Transverse colon (tissue), 4 donors: Measurements from ENCODE around the gene NEDD4L. TPM values are rescaled to one million over a fixed set of nuclear protein-coding genes. Genes with fewer than 3 reads are reported as not detected.

ENCODE experiments used
- DNase-seq: peaks from one replicate; pipeline ENCODE4 v3.0.0-alpha.2; 2019
- H3K27ac ChIP-seq, 4 donors: fragments of 200-600 bp; sonication (generic); 2 replicates each; pipeline ENCODE4 v1.5.1; 2016 to 2018; ENCODE audit warnings: inconsistent platforms in 4 of 4
- H3K27me3 ChIP-seq: fragments of 200-600 bp; sonication (generic); 2 replicates; pipeline ENCODE4 v1.5.1; 2017; ENCODE audit warnings: inconsistent platforms
- H3K36me3 ChIP-seq, 4 donors: fragments of 200-600 bp; sonication (generic); 2 replicates each; pipeline ENCODE4 v1.5.1; 2017 to 2019; ENCODE audit warnings: inconsistent platforms in 4 of 4
- H3K4me1 ChIP-seq, 4 donors: fragments of 200-600 bp; sonication (generic); 2 replicates each; pipeline ENCODE4 v1.5.1; 2017 to 2020; ENCODE audit warnings: inconsistent platforms in 4 of 4
- H3K4me3 ChIP-seq, 4 donors: fragments of 200-600 bp; sonication (generic); 1 replicate in 1 of 4; 2 replicates in 3 of 4; pipeline versions ENCODE4 v1.5.1 to v1.6.1; 2017 to 2019; ENCODE audit warnings: inconsistent platforms in 4 of 4
- H3K9me3 ChIP-seq, 2 donors: fragments of 200-600 bp; sonication (generic); 2 replicates each; pipeline ENCODE4 v1.5.1; 2017 to 2019; ENCODE audit warnings: inconsistent platforms in 2 of 2
- CTCF ChIP-seq, 5 experiments: fragments of 200-600 bp in 3 of 5; fragments of 450-650 bp in 2 of 5; sonication (generic) in 3 of 5; IDR thresholded peaks; 1 replicate in 2 of 5; 2 replicates in 3 of 5; pipeline ENCODE4 v1.5.1; 2016 to 2017; ENCODE audit warnings: antibody characterized with exemption in 5 of 5, inconsistent platforms in 3 of 5, mild to moderate bottlenecking in 2 of 5, moderate library complexity in 1 of 5
- EP300 ChIP-seq: sonication (generic); formaldehyde crosslinking; IDR thresholded peaks from one replicate; pipeline ENCODE4 v1.6.1; 2017; ENCODE audit warnings: antibody characterized with exemption, low read depth
- POLR2A ChIP-seq: fragments of 450-650 bp; IDR thresholded peaks from one replicate; pipeline ENCODE4 v1.6.1; 2016; ENCODE audit warnings: antibody characterized with exemption, mild to moderate bottlenecking, moderate library complexity
- POLR2AphosphoS5 ChIP-seq, 3 donors: sonication (generic); formaldehyde crosslinking; IDR thresholded peaks; one replicate each; pipeline ENCODE4 v1.6.1; 2016; ENCODE audit warnings: antibody characterized with exemption in 3 of 3
- WGBS, 2 donors: methylation state at CpG; one replicate each; pipeline ENCODE4 v1.1.5; 2018; ENCODE audit warnings: low coverage in 1 of 2; 5-methylcytosine and 5-hydroxymethylcytosine counted together
- in situ Hi-C, 4 donors: fragments of 200-750 bp; cut with MboI; loops; one replicate each; pipeline versions ENCODE4 v1.15.0 to v1.15.1; 2017; ENCODE audit warnings: low sequenced_read_pairs in 3 of 4, low pct_ligation_motif_present in 1 of 4, low pct_unique_long_range_greater_than_20kb in 1 of 4
- intact Hi-C: fragments of 100-400 bp; cut with DNase I; formaldehyde crosslinking; loops from one replicate; pipeline ENCODE4 v1.15.1; 2023; ENCODE audit warnings: low total_unique reads
- total RNA-seq, 4 donors: library from RNA; depleted of rRNA; stranded (reverse); fragments of >200 nt; gene quantifications; one replicate each; pipeline ENCODE4 v1.1.0, GENCODE V29; 2016

Gene NEDD4L
- total RNA-seq, 4 donors from 2014 or later = 217 to 773 (median 305) TPM

- Histone ChIP-seq H3K4me3 (no peak overlapping the region), H3K27ac (no peak overlapping the region), H3K4me1 (peaks cover 8 to 17% (median 11%) of the 10 kb centered on the region in 4 donors), H3K9me3 (no peaks in the 10 kb centered on the region), H3K27me3 (no peaks in the 10 kb centered on the region), H3K36me3 (peaks cover 0 to 31% (median 14%) of the 10 kb centered on the region in 4 donors)
- in situ Hi-C loops = loop anchor here in 1 of 4 donors (25.0 kb wide), 1 partner anchor 675 kb away; no protein-coding TSS in a partner anchor
- WGBS, 2 donors = 92 to 96% methylated on average over 4 to 5 of the region's 5 CpGs
- DNase-seq = no peak
- no peak for TF ChIP-seq CTCF (IDR thresholded peaks at IDR 0.05)
- no peak for TF ChIP-seq POLR2A
- TF ChIP-seq POLR2AphosphoS5 (IDR thresholded peaks at IDR 0.05) = no peak
- intact Hi-C loops = no loop called here
These were observed 343.7 kb downstream of the NEDD4L start for GRCh38 chr18:58387716-58388115.

GRCh38 chr18:58388736-58389135, 344.7 kb downstream of the NEDD4L start:
- intact Hi-C loops = no loop called here
- DNase-seq = no peak
- Histone ChIP-seq H3K27ac (no peak overlapping the region), H3K36me3 (peaks cover 0 to 27% (median 13%) of the 10 kb centered on the region in 4 donors), H3K4me3 (no peak overlapping the region), H3K27me3 (no peaks in the 10 kb centered on the region), H3K9me3 (no peaks in the 10 kb centered on the region), H3K4me1 (peaks cover 8 to 26% (median 13%) of the 10 kb centered on the region in 4 donors)
- no peak for TF ChIP-seq CTCF (IDR thresholded peaks at IDR 0.05)
- no peak for TF ChIP-seq POLR2AphosphoS5 (IDR thresholded peaks at IDR 0.05)
- no peak for TF ChIP-seq EP300
- TF ChIP-seq POLR2A = no peak
- in situ Hi-C loops = loop anchor here in 1 of 4 donors (25.0 kb wide), 1 partner anchor 674 kb away; no protein-coding TSS in a partner anchor
- 94% methylated on average over 14 of the region's 14 CpGs; no CpG with 5 or more reads in 1 of the 2 donors for WGBS, 2 donors

GRCh38 chr18:58389745-58390144, 345.7 kb downstream of the NEDD4L start:
- no peak for DNase-seq
- 91 to 94% methylated on average over 2 of the region's 2 CpGs for WGBS, 2 donors
- Histone ChIP-seq H3K36me3 (peaks cover 0 to 32% (median 14%) of the 10 kb centered on the region in 4 donors), H3K4me1 (peaks cover 8 to 32% (median 13%) of the 10 kb centered on the region in 4 donors), H3K27ac (peak overlapping the region in 2 of 4 donors; percentile 73 to 77), H3K27me3 (no peaks in the 10 kb centered on the region), H3K9me3 (no peaks in the 10 kb centered on the region), H3K4me3 (no peak overlapping the region)
- TF ChIP-seq CTCF (IDR thresholded peaks at IDR 0.05) (no peak), POLR2AphosphoS5 (IDR thresholded peaks at IDR 0.05) (no peak), EP300 (no peak), POLR2A (no peak)
- intact Hi-C loops (no loop called here), in situ Hi-C loops (loop anchor here in 1 of 4 donors (25.0 kb wide), 1 partner anchor 673 kb away; no protein-coding TSS in a partner anchor)

GRCh38 chr18:58390399-58390798, 346.4 kb downstream of the NEDD4L start:
- H3K4me1 ChIP-seq = peaks cover 8 to 32% (median 13%) of the 10 kb centered on the region in 4 donors
- in situ Hi-C loops (loop anchor here in 1 of 4 donors (25.0 kb wide), 1 partner anchor 672 kb away; no protein-coding TSS in a partner anchor), intact Hi-C loops (no loop called here)
- no peak overlapping the region for H3K4me3 ChIP-seq
- 92 to 100% methylated on average over 1 to 9 of the region's 9 CpGs for WGBS, 2 donors
- DNase-seq = no peak
- peaks cover 0 to 28% (median 12%) of the 10 kb centered on the region in 4 donors for H3K36me3 ChIP-seq
- no peak for TF ChIP-seq CTCF (IDR thresholded peaks at IDR 0.05)
- no peak for TF ChIP-seq POLR2AphosphoS5 (IDR thresholded peaks at IDR 0.05)
- TF ChIP-seq POLR2A = no peak
- TF ChIP-seq EP300 = no peak
- no peaks in the 10 kb centered on the region for H3K9me3 ChIP-seq
- H3K27me3 ChIP-seq = no peaks in the 10 kb centered on the region
- peak overlapping the region in 3 of 4 donors; percentile 59 to 77 (median 73) for H3K27ac ChIP-seq
